ENCODE data around the gene CAMK1D.
A peak's percentile ranks its signal among the peaks of the same experiment; 100 is the strongest.

The CAMK1D gene

DNA sequence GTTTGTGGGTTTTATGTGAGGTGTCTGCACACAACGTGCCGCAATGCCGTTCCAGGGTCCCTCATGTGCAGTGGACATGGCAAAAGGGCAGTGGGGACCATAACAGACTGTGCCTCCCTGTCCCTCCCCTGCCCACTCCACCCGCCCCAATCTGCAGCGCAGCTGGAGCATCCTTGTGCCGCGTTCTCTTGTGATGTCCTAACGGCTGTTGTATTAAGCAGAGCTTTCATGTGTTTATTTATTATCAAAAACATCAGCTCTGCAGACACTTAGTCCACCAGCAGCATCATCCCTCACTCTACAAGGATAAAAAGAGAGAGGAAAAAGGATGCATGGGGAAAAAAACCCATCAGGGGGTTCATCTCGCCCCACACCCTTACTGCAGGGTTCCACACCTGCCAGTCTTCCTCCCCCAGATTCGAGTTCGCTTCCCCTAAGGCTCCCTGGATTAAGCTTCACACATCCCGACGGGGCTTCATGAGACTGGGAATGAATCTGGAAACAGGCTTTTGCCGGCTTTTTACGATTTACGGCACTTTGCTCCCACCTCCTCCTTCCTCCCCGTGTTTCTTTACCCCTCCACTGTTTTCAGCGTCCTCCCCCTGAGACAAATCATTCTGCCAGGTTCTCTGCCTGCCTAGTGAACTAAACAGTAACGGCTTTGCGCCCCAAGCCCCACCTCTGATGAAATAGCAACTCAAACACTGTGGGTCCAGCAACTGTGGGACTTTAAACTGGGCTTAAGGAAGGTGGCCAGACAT, 301.4 kb downstream of the CAMK1D start:
- no peak overlapping the region for H3K4me3 ChIP-seq
- H3K27ac ChIP-seq = no peak overlapping the region

DNA sequence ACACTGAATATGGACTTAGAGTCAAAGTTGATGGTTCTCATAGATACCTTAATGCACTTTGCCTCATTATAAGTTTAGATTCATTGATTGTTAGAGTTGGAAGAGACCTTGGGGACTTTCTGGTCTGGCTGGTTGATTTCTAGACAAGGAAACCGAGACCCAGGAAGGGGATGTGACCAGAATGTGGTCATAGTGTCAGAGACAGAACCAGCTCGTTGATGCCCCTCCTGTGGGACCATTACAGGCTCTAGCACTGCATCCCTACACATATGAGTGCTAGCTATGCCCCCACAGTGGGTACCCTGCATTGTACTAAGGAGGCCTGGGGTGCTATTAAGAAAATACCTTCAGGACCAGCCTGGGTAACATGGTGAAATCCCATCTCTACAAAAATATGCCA, 306.6 kb downstream of the CAMK1D start:
- Histone ChIP-seq H3K4me3 (no peak overlapping the region), H3K27ac (no peak overlapping the region)

DNA sequence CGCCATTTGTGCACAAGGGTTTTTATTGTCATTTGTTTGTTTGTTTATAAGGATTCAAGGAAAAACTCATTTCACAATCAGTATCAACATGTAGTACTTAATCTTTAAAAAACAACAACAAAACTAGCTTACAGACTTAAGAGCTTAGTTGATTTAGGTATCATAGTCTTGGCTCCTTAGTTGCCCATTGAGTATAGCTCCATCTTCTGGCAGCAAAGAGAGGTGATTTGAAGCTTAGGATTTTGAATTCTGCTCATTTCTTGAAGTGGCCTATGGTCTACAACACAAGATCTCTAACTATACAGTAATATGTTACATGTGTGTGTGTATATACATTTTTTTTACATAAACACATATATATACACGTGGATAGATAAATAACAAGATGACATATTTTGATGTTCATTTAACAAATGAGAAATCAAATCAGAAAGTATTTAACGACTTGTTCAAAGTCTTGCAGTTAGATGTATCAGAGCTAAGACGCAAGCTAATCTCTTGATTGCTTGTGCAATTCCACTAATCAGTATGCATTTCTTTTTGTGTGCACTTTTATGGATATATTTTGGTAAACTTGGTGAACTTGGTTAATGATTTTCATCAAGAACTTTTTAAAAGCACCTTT, 307.3 kb downstream of the CAMK1D start:
- no peak overlapping the region for H3K4me3 ChIP-seq
- no peak overlapping the region for H3K27ac ChIP-seq

DNA sequence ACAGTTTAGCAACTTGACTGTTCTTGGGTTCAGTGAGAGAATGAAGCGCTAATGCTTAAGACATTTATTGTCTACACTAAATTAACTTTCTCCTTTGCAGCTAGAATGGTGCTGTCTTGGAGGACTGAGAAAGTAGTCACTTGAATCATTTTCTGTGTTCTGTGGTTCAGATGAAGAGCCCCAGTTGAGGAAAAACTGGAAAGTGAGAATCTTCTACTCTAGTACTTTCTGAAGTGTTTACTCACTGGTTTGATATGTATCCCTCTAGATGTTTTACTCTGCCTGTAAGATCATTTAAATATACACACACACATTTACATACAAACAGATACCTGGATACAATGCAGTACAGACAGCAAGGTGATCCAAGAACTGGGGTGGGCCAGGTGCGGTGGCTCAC, 308.1 kb downstream of the CAMK1D start:
- Histone ChIP-seq H3K4me3 (no peak overlapping the region), H3K27ac (no peak overlapping the region)

DNA sequence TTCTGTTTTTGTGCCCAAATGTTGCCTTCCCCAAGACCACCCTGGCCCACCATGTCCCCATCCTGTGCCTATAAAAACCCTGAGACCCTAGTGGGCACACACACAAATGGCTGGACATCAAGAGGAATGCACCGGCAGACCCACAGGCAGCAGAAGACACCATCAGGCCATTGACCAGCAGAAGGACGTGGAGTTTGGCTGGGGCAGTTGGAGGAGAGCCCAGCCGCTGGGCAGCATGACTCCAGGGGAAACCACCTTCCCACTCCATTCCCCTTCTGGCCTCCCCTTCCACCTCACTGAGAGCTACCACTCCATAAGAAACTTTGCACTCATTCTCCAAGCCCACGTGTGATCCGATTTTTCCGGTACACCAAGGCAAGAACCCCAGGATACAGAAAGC, 309.2 kb downstream of the CAMK1D start:
- no peak overlapping the region for H3K27ac ChIP-seq
- no peak overlapping the region for H3K4me3 ChIP-seq

DNA sequence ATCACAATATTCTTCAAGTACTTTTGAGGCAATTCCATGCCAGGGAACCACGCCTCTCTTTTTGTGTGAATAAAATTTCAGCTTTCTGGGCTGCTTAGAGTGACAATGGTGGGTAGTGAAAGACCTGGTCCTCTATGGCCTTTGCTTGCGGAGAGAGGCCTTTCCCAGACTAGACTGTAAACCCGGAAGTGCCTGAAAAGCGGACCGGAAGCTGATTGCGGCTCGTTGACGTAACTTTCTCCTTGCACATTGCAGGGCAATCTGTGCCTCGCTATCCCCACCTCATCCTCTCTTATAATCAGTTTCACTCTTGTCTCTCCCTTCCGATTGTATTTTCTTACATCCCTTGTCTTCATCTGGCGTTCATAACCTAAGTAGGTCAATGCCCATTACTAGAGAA, 310.4 kb downstream of the CAMK1D start:
- peak overlapping the region in 2 of 21 experiments; percentile 10 to 39 for H3K27ac ChIP-seq
- H3K4me3 ChIP-seq = no peak overlapping the region

DNA sequence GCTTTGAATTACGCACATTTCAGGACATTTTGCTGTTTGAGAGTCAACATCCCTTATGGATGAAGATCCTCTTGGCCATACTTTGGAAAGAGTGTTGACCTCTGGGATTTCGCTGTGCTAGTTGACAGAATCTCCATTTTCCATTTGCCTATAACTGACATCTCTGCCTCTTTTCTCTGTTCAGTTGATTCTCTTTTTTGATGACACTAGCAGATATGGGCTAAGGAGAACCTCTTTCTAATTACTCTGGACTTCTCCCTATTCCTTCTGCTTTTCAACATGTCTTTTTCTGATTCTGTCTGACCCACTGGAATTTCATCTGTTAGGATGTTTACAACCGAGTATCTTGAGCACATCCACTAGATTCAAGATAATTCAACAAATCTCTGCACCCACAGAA, 311.5 kb downstream of the CAMK1D start:
- peak overlapping the region in 1 of 21 experiments; percentile 20 for H3K27ac ChIP-seq

DNA sequence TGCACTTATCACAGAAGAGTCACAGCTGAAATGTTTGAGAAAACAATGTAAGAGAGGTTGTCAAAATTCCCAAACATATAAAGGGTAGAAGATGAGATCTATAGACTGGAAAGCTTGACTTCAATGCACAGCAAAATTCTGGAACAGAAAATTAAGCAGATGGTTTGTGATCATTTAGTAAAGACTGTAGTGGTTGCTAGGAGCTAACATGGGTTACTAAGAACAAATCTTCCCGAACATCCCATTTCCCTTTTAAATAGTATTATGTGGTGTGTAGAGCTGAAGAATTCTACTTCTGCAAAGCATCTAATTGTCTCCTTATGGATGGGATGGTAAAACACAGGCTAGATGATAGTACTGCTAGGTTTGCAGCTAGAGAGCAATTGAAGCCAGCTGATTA, 312.3 kb downstream of the CAMK1D start:
- Histone ChIP-seq H3K4me3 (no peak overlapping the region), H3K27ac (no peak overlapping the region)

More for the DNA sequence above, 311.5 kb downstream of the CAMK1D start:
- H3K4me3 ChIP-seq = no peak overlapping the region

DNA sequence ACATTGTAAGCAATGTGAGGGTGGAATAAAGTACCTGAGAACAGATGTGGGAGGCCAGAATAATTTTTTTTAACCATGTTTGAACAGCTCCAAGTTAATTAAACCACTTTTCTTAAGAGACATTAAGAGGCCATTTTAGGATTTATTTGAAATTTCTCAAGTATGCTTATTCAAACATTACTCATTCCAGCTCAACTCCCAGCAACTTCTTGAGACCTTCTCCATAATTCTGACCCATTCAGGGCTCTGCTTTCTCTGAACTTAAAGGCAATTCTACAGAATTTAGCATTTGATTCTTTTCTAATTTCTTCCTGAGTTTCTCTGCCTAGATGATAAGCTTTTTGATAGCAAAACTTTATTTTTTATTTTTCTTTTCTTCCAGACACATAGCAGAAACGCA, 314.5 kb downstream of the CAMK1D start:
- no peak overlapping the region for H3K27ac ChIP-seq
- H3K4me3 ChIP-seq = no peak overlapping the region

DNA sequence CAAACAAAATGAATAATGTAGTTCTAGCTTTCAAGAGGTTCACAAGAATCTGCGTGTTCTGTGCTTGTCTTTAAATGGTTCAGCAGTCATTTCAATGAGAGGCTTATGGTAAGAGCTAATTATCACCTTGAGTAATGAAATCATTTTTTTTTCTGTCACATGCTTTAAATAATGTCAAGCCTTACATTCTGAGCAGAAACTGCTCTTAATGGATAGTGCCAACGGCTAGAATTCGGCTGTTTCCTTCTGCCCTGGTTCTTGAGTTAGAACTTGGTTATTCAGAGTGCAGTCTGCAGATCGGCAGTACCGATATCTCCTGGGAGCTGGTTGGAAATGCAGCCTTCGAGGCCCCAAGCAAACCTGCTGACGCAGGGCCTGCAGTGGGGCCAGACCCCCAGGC, 316.2 kb downstream of the CAMK1D start:
- Histone ChIP-seq H3K27ac (no peak overlapping the region), H3K4me3 (no peak overlapping the region)

DNA sequence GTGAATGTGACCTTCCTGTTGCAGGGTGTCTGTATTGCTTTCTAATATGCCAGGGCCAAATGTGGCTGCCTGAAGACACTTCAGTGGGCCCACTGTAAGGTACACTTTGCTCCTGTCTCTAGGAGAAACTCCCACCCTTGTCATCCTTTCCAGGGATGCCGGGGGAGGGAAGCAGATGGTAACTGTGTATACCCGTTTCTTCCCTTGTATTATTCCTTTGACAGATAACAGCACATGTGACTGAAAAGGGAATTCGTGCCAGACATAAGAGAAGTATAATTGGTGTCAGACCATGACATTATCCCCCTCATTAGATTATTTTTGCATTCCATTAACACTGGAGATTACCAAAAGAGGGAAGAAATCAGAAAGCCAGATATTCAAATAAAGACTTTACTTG, 317.7 kb downstream of the CAMK1D start:
- no peak overlapping the region for H3K4me3 ChIP-seq
- no peak overlapping the region for H3K27ac ChIP-seq

DNA sequence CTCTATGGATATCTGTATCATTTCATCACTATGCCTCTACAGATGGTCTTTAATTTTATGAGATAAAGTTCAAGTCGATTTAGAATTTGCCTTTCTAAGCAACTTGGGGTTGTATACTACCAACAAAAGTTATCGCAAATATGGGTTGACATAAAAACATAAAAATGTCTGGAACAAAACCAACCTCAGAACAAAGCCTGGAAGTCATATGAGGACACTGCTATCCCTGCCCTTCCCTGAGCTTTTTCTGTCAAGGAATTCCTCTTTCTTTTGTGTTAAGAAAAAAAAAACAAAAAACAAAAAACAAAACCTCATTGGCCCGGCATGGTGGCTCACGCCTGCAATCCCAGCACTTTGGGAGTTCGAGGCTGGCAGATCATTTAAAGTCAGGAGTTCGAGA, 319.3 kb downstream of the CAMK1D start:
- Histone ChIP-seq H3K27ac (no peak overlapping the region), H3K4me3 (no peak overlapping the region)

DNA sequence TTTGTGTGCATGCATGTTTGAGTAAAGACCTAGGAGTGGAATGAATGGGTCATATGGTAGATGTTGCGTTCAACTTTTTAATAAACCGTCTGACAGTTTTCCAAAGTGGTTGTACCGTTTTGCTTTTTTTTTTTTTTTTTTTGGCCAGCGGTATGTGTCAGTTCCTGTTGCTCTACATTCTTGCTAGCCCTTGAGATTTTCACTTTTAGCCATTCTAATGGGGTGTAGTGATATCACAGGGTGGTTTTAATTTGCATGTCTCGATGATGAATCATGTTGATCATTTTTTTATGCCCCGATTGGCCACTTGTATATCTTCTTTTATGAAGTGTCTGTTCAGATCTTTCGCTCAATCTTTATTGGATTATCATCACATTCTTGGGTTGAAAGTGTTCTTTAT, 320.7 kb downstream of the CAMK1D start:
- H3K27ac ChIP-seq = no peak overlapping the region

DNA sequence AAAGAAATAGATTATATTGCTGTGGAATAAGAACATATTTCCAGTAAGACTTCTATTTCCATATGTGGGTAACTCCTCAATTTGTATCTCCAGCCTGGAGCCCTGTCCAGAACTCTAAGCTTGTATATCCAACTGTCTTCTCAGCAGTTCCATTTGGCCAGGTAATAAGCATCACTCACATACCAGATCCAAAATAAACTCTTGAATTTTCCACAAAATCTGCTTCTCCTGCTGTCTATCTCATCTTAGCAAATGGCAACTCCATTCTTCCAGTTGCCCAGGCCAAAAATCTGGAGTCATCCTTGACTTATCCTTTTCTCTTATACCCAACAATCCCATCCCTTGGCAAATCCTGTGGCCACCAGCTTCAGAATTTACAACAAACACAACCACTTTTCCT, 325.8 kb downstream of the CAMK1D start:
- Histone ChIP-seq H3K4me3 (no peak overlapping the region), H3K27ac (no peak overlapping the region)

More for the DNA sequence above, 320.7 kb downstream of the CAMK1D start:
- no peak overlapping the region for H3K4me3 ChIP-seq

DNA sequence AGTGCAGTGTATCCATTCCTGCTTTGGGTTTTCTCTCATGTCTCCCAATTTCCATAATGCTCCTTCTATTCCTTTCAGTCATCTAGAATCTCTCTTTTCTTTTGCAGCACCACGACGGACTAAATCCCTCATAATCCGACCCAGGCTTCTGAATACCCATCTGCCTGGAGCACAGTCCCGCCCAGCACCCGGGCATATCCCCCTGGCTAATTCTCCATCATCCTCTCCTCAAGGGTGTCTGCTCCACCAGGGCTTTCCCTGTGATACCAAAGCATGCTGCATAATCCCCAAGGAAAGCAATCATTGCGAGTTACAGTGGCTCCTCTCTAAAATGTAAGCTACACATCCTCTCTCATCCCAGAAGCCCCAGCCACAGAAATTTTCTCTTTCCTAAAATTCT, 330.3 kb downstream of the CAMK1D start:
- H3K4me3 ChIP-seq = no peak overlapping the region
- no peak overlapping the region for H3K27ac ChIP-seq

DNA sequence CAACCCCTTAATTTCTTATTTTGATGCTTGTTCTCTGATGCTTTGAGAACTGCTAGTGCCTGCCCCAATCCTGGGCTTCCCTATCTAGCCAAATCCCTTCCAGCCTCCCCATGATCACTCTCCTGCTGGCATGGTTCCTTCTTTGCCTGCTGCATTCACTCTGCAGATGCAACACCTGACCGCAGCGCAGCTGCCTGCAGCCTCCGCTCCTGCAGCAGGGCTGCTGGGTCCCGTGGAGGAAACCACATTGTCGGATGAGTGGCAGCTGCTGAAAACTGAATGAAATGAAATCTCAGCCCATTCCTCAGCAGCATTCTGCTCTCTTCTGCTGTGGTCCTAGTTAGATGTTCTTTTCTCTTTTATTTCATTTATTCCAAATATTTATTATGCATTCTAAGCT, 331.9 kb downstream of the CAMK1D start:
- H3K27ac ChIP-seq = no peak overlapping the region
- H3K4me3 ChIP-seq = no peak overlapping the region

DNA sequence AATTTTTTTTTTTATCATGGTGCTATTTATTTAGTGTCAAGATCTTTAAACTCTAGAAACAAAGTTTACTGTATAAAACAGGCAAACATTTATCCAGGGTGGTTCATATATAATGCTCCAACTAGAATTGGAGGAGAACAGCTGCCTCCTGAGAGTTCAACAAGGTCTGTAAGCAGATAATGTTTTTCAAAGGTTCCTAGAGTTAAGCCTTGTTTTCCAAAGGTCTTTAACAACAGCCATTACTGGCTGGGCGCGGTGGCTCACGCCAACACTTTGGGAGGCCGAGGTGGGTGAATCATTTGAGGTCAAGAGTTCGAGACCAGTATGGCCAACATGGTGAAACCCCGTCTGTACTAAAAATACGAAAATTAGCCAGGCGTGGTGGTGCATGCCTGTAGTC, 335.4 kb downstream of the CAMK1D start:
- Histone ChIP-seq H3K27ac (peak overlapping the region in 1 of 21 experiments; percentile 71), H3K4me3 (no peak overlapping the region)

DNA sequence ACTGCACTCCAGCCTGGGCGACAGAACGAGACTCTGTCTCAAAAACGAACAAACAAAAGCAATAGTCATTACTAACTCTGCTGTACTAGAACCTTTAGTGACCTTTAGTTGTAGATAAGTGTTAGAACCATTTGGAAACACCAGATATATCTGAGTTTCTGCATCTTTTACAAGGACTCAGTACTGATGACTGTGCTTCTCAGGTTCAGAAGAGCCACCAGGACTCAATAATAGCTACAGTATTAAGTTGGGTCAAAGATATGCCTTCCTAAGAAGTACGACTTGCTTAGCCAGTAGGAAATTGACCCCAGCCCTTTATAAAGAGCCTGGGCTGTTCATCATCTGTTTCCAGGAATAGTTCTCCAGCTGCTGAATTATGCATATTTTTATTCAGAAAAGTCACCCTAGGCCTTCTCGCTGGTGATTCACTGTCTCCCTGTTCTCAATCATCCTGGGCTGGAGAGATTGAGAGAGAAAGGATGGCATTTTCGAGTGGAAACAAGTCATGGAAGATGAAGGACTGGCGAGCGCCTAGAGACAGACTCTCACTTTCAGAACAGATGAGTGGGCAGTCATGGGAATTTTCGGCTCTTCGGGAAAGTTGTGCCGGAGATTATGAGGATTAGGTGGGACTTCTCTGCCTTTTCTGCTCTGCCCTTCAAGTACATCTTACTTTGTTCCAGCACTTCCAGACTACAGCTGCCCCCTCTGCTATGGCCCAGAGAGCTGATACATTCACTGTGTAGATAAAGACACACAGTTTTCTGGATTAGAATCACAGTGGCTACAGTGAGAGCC, 336.1 kb downstream of the CAMK1D start:
- no peak overlapping the region for H3K4me3 ChIP-seq
- H3K27ac ChIP-seq = peak overlapping the region in 4 of 21 experiments; percentile 2 to 71 (median 33)

DNA sequence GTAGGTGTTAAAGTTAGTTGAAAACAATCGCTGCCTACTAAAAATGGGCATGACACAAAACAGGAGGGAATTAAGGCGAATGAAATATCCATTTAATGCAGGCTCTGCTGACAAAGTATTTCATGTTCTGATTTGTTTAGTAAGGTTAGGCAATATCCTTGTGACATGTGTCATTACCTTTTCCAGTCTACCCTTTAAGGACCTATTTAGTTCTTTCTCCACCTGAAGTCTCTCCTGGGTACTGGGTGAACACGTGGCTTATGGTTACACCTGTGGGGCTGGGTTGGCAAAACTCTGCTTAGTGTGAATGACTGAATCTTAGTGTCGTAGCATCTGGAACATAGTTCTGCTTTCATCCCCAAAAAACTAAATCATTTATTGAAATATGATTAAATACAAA, 338.6 kb downstream of the CAMK1D start:
- Histone ChIP-seq H3K27ac (no peak overlapping the region), H3K4me3 (no peak overlapping the region)

DNA sequence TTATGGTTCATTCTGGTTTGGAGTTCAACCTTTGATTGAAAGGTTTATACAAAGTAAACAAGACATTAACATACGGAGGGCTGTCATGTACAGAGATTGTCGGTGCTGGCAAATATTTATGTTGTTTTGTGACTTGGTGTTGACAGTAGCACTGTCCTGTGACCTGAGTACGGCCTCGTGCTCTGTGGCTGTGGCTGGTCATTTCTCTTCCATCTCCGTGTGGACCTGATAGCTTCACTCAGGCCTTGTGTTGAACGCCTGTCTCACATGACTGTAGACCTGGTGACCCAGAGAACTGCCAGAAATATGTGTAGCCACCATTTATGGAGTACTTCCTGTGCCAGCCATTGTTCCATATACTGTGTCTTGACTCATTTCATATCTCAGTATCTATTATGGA, 340.5 kb downstream of the CAMK1D start:
- Histone ChIP-seq H3K27ac (no peak overlapping the region), H3K4me3 (no peak overlapping the region)
